Activated CD8-positive, alpha-beta T cell treated with anti-CD3 and anti-CD28 coated beads for 36 hours (primary cell): Measurements from ENCODE around the gene USP10. TPM values are rescaled to one million over a fixed set of nuclear protein-coding genes. Genes with fewer than 3 reads are reported as not detected.
"Not testable (repeated sequence)": the region's sequence is repeated elsewhere in the genome, so short reads cannot be mapped to it uniquely, and the experiment has no call there.

Source experiments
- ATAC-seq: fragments of 200-7000 bp; cut with Tn5 transposase; one replicate; pipeline ENCODE4 v1.10.0; 2021; ENCODE audit warnings: mild to moderate bottlenecking, moderate library complexity
- CTCF ChIA-PET: fragments of 350-600 bp; sonication (Branson Sonifier 250); formaldehyde crosslinking; loops from one replicate; lab custom pipeline; 2021; ENCODE audit warnings: antibody characterized with exemption; lab: Charles Lee
- POLR2A ChIA-PET: fragments of 350-600 bp; sonication (Branson Sonifier 250); formaldehyde crosslinking; loops from one replicate; lab custom pipeline; 2021; ENCODE audit warnings: antibody characterized with exemption; lab: Charles Lee
- DNase-seq: peaks from one replicate; pipeline ENCODE4 v3.0.0-alpha.2; 2020
- H3K27ac Mint-ChIP-seq: one replicate; pipeline ENCODE4 v1.8.0; 2021; ENCODE audit warnings: mild to moderate bottlenecking, mixed read lengths
- H3K27me3 Mint-ChIP-seq: one replicate; pipeline ENCODE4 v1.8.0; 2021; ENCODE audit warnings: mixed read lengths
- H3K36me3 Mint-ChIP-seq: one replicate; pipeline ENCODE4 v1.8.0; 2021; ENCODE audit warnings: low read depth, mixed read lengths
- H3K4me1 Mint-ChIP-seq: one replicate; pipeline ENCODE4 v1.8.0; 2021; ENCODE audit warnings: low read depth, mixed read lengths
- H3K4me3 Mint-ChIP-seq: one replicate; pipeline ENCODE4 v1.8.0; 2021; ENCODE audit warnings: mild to moderate bottlenecking, moderate library complexity, mixed read lengths
- H3K9me3 Mint-ChIP-seq: one replicate; pipeline ENCODE4 v1.8.0; 2021; ENCODE audit warnings: mixed read lengths
- intact Hi-C: fragments of 100-400 bp; cut with micrococcal nuclease; formaldehyde crosslinking; loops from one replicate; pipeline ENCODE4 v1.10.0; 2022
- total RNA-seq, 2 experiments: library from RNA; stranded (reverse); gene quantifications; one replicate each; pipeline ENCODE4 v1.2.3, GENCODE V29; 2021
- TF ChIP-seq, protein P1 (sequence below): fragments of 200-600 bp; IDR thresholded peaks from one replicate; pipeline ENCODE4 v1.8.0; 2022; ENCODE audit warnings: antibody characterized with exemption, mild to moderate bottlenecking

Gene USP10
- total RNA-seq, 2 experiments from 2014 or later, result 116 TPM

DNA sequence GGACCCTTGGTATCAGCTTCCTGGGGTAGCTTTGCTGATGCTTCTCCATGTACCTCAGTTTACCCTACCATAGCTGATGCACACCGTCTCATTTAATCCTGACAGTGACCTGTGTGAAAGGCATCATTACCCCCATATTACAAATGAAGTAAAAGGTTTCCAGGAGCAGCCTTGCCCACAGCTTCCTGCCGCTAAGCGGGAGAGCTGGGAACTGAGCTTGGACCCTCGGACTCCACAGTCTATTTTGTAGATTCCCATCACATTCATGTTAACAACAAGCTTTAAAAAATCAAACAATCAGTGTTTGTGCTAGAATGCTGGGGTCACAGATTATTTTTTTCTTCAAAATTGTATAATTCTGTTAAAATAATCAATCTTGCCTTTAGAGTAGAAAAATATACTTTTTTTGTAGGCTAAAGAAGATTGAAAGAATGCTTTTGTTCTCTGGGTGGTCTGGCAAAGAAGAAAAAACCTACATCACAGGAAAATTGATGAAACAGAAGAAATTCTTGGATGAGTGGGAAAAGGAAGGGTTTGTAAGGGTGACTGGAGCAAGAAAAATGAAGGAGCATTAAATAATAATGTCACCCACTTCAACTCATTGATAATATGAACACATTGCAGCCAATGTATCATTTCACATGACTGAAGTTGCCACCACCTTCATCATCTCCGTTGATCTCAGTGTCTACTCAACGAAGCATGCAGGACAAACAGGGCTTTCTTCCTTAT lies 9.5 kb upstream of the USP10 start:
- no peak overlapping the region for H3K4me3 Mint-ChIP-seq
- no peak overlapping the region for H3K27ac Mint-ChIP-seq
- H3K36me3 Mint-ChIP-seq, result no peaks in the 10 kb centered on the region
- ChIA-PET CTCF (interaction anchor here (1.0 to 1.7 kb wide), 4 partner anchors 18 to 61 kb away, joined by 3 to 9 read pairs (median 5); no protein-coding TSS in a partner anchor), POLR2A (interaction anchor here (0.8 to 1.7 kb wide), 2 partner anchors 10 to 61 kb away, joined by 3 to 5 read pairs; no protein-coding TSS in a partner anchor)
- peaks cover 7% of the 10 kb centered on the region for H3K27me3 Mint-ChIP-seq
- TF ChIP-seq, protein P1, sequence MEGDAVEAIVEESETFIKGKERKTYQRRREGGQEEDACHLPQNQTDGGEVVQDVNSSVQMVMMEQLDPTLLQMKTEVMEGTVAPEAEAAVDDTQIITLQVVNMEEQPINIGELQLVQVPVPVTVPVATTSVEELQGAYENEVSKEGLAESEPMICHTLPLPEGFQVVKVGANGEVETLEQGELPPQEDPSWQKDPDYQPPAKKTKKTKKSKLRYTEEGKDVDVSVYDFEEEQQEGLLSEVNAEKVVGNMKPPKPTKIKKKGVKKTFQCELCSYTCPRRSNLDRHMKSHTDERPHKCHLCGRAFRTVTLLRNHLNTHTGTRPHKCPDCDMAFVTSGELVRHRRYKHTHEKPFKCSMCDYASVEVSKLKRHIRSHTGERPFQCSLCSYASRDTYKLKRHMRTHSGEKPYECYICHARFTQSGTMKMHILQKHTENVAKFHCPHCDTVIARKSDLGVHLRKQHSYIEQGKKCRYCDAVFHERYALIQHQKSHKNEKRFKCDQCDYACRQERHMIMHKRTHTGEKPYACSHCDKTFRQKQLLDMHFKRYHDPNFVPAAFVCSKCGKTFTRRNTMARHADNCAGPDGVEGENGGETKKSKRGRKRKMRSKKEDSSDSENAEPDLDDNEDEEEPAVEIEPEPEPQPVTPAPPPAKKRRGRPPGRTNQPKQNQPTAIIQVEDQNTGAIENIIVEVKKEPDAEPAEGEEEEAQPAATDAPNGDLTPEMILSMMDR, result no peak
- no peak for DNase-seq
- no peak for ATAC-seq
- H3K9me3 Mint-ChIP-seq, result no peaks in the 10 kb centered on the region
- intact Hi-C loops, result no loop called here
- H3K4me1 Mint-ChIP-seq, result peaks cover 10% of the 10 kb centered on the region

GRCh38 chr16:84692451-84693214 lies 7.2 kb upstream of the USP10 start:
- Mint-ChIP-seq H3K9me3 (no peaks in the 10 kb centered on the region), H3K4me1 (peaks cover 9% of the 10 kb centered on the region), H3K27ac (no peak overlapping the region), H3K27me3 (peaks cover 7% of the 10 kb centered on the region), H3K36me3 (no peaks in the 10 kb centered on the region), H3K4me3 (no peak overlapping the region)
- DNase-seq, result no peak
- intact Hi-C loops, result no loop called here
- no peak for ATAC-seq
- POLR2A ChIA-PET, result no interaction called here
- CTCF ChIA-PET, result interaction anchor here (1.0 to 3.4 kb wide), 5 partner anchors 20 to 61 kb away, joined by 3 to 19 read pairs (median 5); no protein-coding TSS in a partner anchor
- TF ChIP-seq, protein P1, result no peak

DNA sequence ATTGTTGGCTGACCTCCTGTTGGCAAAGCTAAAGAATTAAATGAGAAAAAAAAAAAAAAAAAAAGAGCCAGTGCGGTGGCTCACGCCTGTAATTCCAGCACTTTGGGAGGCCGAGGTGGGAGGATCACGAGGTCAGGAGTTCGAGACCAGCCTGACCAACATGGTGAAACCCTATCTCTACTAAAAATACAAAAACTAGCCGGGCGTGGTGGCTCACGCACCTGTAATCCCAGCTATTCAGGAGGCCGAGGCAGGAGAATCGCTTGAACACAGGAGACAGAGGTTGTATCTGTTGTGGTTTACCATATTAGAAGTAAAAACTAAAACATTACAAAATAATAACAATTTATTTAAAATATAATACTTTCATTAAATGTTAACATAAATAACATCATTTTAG lies 5.9 kb upstream of the USP10 start:
- H3K36me3 Mint-ChIP-seq, H3K4me1 Mint-ChIP-seq, H3K27me3 Mint-ChIP-seq, intact Hi-C loops, ATAC-seq, H3K27ac Mint-ChIP-seq, DNase-seq, H3K4me3 Mint-ChIP-seq, H3K9me3 Mint-ChIP-seq: not testable (repeated sequence)
- POLR2A ChIA-PET, result interaction anchor here (0.7 kb wide), 1 partner anchor 215 kb away, joined by 3 read pairs; no protein-coding TSS in a partner anchor
- CTCF ChIA-PET, result interaction anchor here (1.4 to 3.4 kb wide), 4 partner anchors 21 to 44 kb away, joined by 4 to 19 read pairs (median 13); no protein-coding TSS in a partner anchor

GRCh38 chr16:84694980-84695379 lies 4.8 kb upstream of the USP10 start:
- H3K4me3 Mint-ChIP-seq, result no peak overlapping the region
- ATAC-seq (no peak), DNase-seq (no peak)
- H3K27ac Mint-ChIP-seq, result no peak overlapping the region
- peaks cover under 1% of the 10 kb centered on the region for H3K27me3 Mint-ChIP-seq
- ChIA-PET POLR2A (no interaction called here), CTCF (interaction anchor here (2.2 to 3.3 kb wide), 4 partner anchors 18 to 43 kb away, joined by 6 to 13 read pairs (median 10); no protein-coding TSS in a partner anchor)
- H3K9me3 Mint-ChIP-seq, result no peaks in the 10 kb centered on the region
- intact Hi-C loops, result no loop called here
- H3K4me1 Mint-ChIP-seq, result peaks cover 11% of the 10 kb centered on the region
- TF ChIP-seq, protein P1, result no peak
- no peaks in the 10 kb centered on the region for H3K36me3 Mint-ChIP-seq

- POLR2A ChIA-PET, result interaction anchor here (1.0 kb wide), 1 partner anchor 24 kb away, joined by 4 read pairs; no protein-coding TSS in a partner anchor
- H3K9me3 Mint-ChIP-seq, result no peaks in the 10 kb centered on the region
- H3K27me3 Mint-ChIP-seq, result no peaks in the 10 kb centered on the region
- peak; percentile 15 for ATAC-seq
- intact Hi-C loops, result no loop called here
- H3K27ac Mint-ChIP-seq, result peak overlapping the region; percentile 77
- H3K36me3 Mint-ChIP-seq, result peaks cover 14% of the 10 kb centered on the region
- H3K4me3 Mint-ChIP-seq, result peak overlapping the region; percentile 98
- TF ChIP-seq, protein P1, result no peak
- CTCF ChIA-PET, result interaction anchor here (1.0 kb wide), 1 partner anchor 28 kb away, joined by 3 read pairs; no protein-coding TSS in a partner anchor
- H3K4me1 Mint-ChIP-seq, result peaks cover 30% of the 10 kb centered on the region
- peak; percentile 44 for DNase-seq
Measured at GRCh38 chr16:84699147-84699711, 571 bp upstream of the USP10 start.
